RWPE2 (cell line): ENCODE data around the gene MAPRE3.

Experiments used
- ATAC-seq: fragments of 200-7000 bp; cut with Tn5 transposase; 3 replicates; pipeline ENCODE4 v1.9.1; 2021; ENCODE audit warnings: low read depth
- DNase-seq: peaks from one replicate; pipeline ENCODE4 v3.0.0-alpha.2; 2020; ENCODE audit warnings: low spot score
- H3K27ac ChIP-seq: fragments of 450-650 bp; 2 replicates; pipeline ENCODE4 v1.5.1; 2017; ENCODE audit warnings: mild to moderate bottlenecking; ENCODE audit not compliant: poor library complexity, severe bottlenecking
- H3K27me3 ChIP-seq: fragments of 250-450 bp; sonication (Bioruptor Pico); 2 replicates; pipeline ENCODE4 v1.5.1; 2021; ENCODE audit warnings: mild to moderate bottlenecking, moderate library complexity; ENCODE audit not compliant: insufficient read depth, poor library complexity, severe bottlenecking
- H3K36me3 ChIP-seq: fragments of 250-450 bp; sonication (Bioruptor Pico); 2 replicates; pipeline ENCODE4 v1.5.1; 2020; ENCODE audit warnings: low read depth, mild to moderate bottlenecking, moderate library complexity
- H3K4me1 ChIP-seq: fragments of 250-450 bp; sonication (Bioruptor Pico); 2 replicates; pipeline ENCODE4 v1.5.1; 2021; ENCODE audit warnings: mild to moderate bottlenecking, moderate library complexity; ENCODE audit not compliant: insufficient read depth, poor library complexity, severe bottlenecking
- H3K4me3 ChIP-seq: fragments of 250-450 bp; sonication (Bioruptor Pico); 2 replicates; pipeline ENCODE4 v1.5.1; 2021; ENCODE audit warnings: mild to moderate bottlenecking, moderate library complexity; ENCODE audit not compliant: severe bottlenecking
- H3K9me3 ChIP-seq: fragments of 250-450 bp; sonication (Bioruptor Pico); 2 replicates; pipeline ENCODE4 v1.5.1; 2021; ENCODE audit warnings: mild to moderate bottlenecking, moderate library complexity; ENCODE audit not compliant: severe bottlenecking
- CTCF ChIP-seq: fragments of 450-650 bp; IDR thresholded peaks from one replicate; pipeline ENCODE4 v1.5.1; 2017; ENCODE audit warnings: mild to moderate bottlenecking, moderate library complexity; ENCODE audit not compliant: poor library complexity, severe bottlenecking

The MAPRE3 gene

GRCh38 chr2:27007416-27008374, 37.3 kb downstream of the MAPRE3 start:
- H3K36me3 ChIP-seq, result no peaks in the 10 kb centered on the region
- ATAC-seq (no peak), DNase-seq (no peak)
- no peaks in the 10 kb centered on the region for H3K4me1 ChIP-seq
- H3K4me3 ChIP-seq, result no peak overlapping the region
- no peak for TF ChIP-seq CTCF
- H3K27me3 ChIP-seq, result no peaks in the 10 kb centered on the region
- no peak overlapping the region for H3K27ac ChIP-seq
- H3K9me3 ChIP-seq, result no peaks in the 10 kb centered on the region

DNA sequence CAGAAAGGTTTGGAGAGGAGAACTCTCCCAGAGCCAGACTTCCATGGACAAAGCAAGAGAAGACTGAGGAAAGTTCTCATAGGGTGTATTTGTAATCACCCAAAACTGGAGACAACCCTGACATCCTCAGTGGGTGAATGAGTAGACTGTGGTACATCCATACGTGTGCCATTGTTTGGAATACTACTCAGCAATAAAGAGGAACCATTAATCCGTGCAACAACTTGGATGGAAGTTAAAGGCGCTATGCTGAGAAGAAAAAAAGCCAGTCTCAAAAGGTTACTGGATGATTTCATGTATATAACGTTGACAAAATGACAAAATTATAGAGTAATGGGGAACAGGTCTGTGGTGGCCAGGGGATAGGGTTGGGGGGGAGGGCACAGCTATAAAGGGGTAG, 38.2 kb downstream of the MAPRE3 start:
- H3K27ac ChIP-seq, result no peak overlapping the region
- DNase-seq, result no peak
- no peaks in the 10 kb centered on the region for H3K27me3 ChIP-seq
- no peak overlapping the region for H3K4me3 ChIP-seq
- no peak for TF ChIP-seq CTCF
- H3K4me1 ChIP-seq, result no peaks in the 10 kb centered on the region
- no peaks in the 10 kb centered on the region for H3K9me3 ChIP-seq
- no peak for ATAC-seq
- no peaks in the 10 kb centered on the region for H3K36me3 ChIP-seq

- TF ChIP-seq CTCF, result no peak
- no peaks in the 10 kb centered on the region for H3K9me3 ChIP-seq
- DNase-seq, result no peak
- no peak for ATAC-seq
- no peaks in the 10 kb centered on the region for H3K36me3 ChIP-seq
- H3K27me3 ChIP-seq, result no peaks in the 10 kb centered on the region
- H3K4me1 ChIP-seq, result no peaks in the 10 kb centered on the region
- no peak overlapping the region for H3K4me3 ChIP-seq
- no peak overlapping the region for H3K27ac ChIP-seq
Observed at GRCh38 chr2:27009083-27009482, 38.6 kb downstream of the MAPRE3 start.

- Histone ChIP-seq H3K36me3 (no peaks in the 10 kb centered on the region), H3K27me3 (no peaks in the 10 kb centered on the region), H3K4me1 (no peaks in the 10 kb centered on the region), H3K27ac (no peak overlapping the region), H3K9me3 (no peaks in the 10 kb centered on the region), H3K4me3 (no peak overlapping the region)
- ATAC-seq (no peak), DNase-seq (no peak)
- no peak for TF ChIP-seq CTCF
Observed at GRCh38 chr2:27009716-27010115, 39.3 kb downstream of the MAPRE3 start.

GRCh38 chr2:27010139-27010538, 39.7 kb downstream of the MAPRE3 start:
- H3K4me3 ChIP-seq, result no peak overlapping the region
- ATAC-seq, result no peak

More at GRCh38 chr2:27010139-27010538, 39.7 kb downstream of the MAPRE3 start:
- Histone ChIP-seq H3K27ac (no peak overlapping the region), H3K27me3 (no peaks in the 10 kb centered on the region), H3K36me3 (no peaks in the 10 kb centered on the region), H3K4me1 (no peaks in the 10 kb centered on the region), H3K9me3 (no peaks in the 10 kb centered on the region)
- no peak for DNase-seq
- TF ChIP-seq CTCF, result no peak
